Lower lobe of right lung (tissue), 2 donors: ENCODE measurements around the gene OPA3. TPM values are rescaled to one million over a fixed set of nuclear protein-coding genes. Genes with fewer than 3 reads are reported as not detected.
A peak's percentile ranks its signal among the peaks of the same experiment; 100 is the strongest.

Experiments used
- ATAC-seq, 2 donors: fragments of 200-7000 bp; cut with Tn5 transposase; one replicate each; pipeline ENCODE4 v1.9.1; 2020 to 2022; ENCODE audit warnings: mild to moderate bottlenecking in 2 of 2, moderate library complexity in 2 of 2
- DNase-seq: peaks from one replicate; pipeline ENCODE4 v3.0.0-alpha.2; 2020
- H3K27ac ChIP-seq: fragments of 200-600 bp; one replicate; pipeline ENCODE4 v1.8.0; 2022
- H3K27me3 ChIP-seq: fragments of 200-600 bp; one replicate; pipeline ENCODE4 v1.8.0; 2022; ENCODE audit warnings: low read depth
- H3K36me3 ChIP-seq: fragments of 200-600 bp; one replicate; pipeline ENCODE4 v1.8.0; 2022; ENCODE audit warnings: mild to moderate bottlenecking
- H3K4me1 ChIP-seq: fragments of 200-600 bp; one replicate; pipeline ENCODE4 v1.8.0; 2022
- H3K4me3 ChIP-seq: fragments of 200-600 bp; one replicate; pipeline ENCODE4 v1.8.0; 2022; ENCODE audit warnings: mild to moderate bottlenecking
- H3K9me3 ChIP-seq: fragments of 200-600 bp; one replicate; pipeline ENCODE4 v1.8.0; 2022
- CTCF ChIP-seq: fragments of 200-600 bp; IDR thresholded peaks from one replicate; pipeline ENCODE4 v1.8.0; 2022; ENCODE audit warnings: antibody characterized with exemption, mild to moderate bottlenecking
- intact Hi-C: fragments of 100-400 bp; cut with DNase I; formaldehyde crosslinking; loops from one replicate; pipeline ENCODE4 v1.11.0; 2022
- total RNA-seq: library from RNA; stranded (reverse); fragmentation: NEBNext Ultra II Directional; extraction: Animal tissue kit (Norgen Biotek cat#: 25700); gene quantifications from one replicate; pipeline ENCODE4 v1.2.1, GENCODE V29; 2021
- donor health status: DM: no; HTN: yes; CAD: no; lungs with severe emphysema.

The OPA3 gene
- total RNA-seq, 1 donor from 2014 or later: 11.3 TPM

- Histone ChIP-seq H3K36me3 (peaks cover 4% of the 10 kb centered on the region), H3K27ac (no peak overlapping the region), H3K27me3 (peaks cover 18% of the 10 kb centered on the region), H3K4me3 (no peak overlapping the region), H3K4me1 (peaks cover 2% of the 10 kb centered on the region), H3K9me3 (no peaks in the 10 kb centered on the region)
- no peak for DNase-seq
- intact Hi-C loops: no loop called here
- no peak for TF ChIP-seq CTCF
- peak in 1 of 2 donors; percentile 10 for ATAC-seq
Measured at GRCh38 chr19:45590300-45591003, 5.8 kb upstream of the OPA3 start.

- Histone ChIP-seq H3K9me3 (no peaks in the 10 kb centered on the region), H3K27ac (no peak overlapping the region), H3K4me1 (peaks cover 6% of the 10 kb centered on the region), H3K36me3 (peaks cover 4% of the 10 kb centered on the region), H3K27me3 (peaks cover 18% of the 10 kb centered on the region), H3K4me3 (no peak overlapping the region)
- no peak for ATAC-seq
- no peak for DNase-seq
- no peak for TF ChIP-seq CTCF
- intact Hi-C loops: no loop called here
Measured at GRCh38 chr19:45589768-45590167, 5.2 kb upstream of the OPA3 start.

- no peak overlapping the region for H3K27ac ChIP-seq
Measured at GRCh38 chr19:45587873-45588272, 3.3 kb upstream of the OPA3 start.

GRCh38 chr19:45585158-45585577, 566 bp upstream of the OPA3 start:
- intact Hi-C loops: no loop called here
- no peak for TF ChIP-seq CTCF
- ATAC-seq: no peak
- no peak for DNase-seq
- Histone ChIP-seq H3K27ac (peak overlapping the region; percentile 93), H3K4me3 (peak overlapping the region; percentile 77), H3K27me3 (no peaks in the 10 kb centered on the region), H3K9me3 (no peaks in the 10 kb centered on the region), H3K36me3 (no peaks in the 10 kb centered on the region), H3K4me1 (peaks cover 16% of the 10 kb centered on the region)

More at GRCh38 chr19:45587873-45588272, 3.3 kb upstream of the OPA3 start:
- DNase-seq (no peak), ATAC-seq (no peak)
- H3K36me3 ChIP-seq: peaks cover 4% of the 10 kb centered on the region
- peaks cover 16% of the 10 kb centered on the region for H3K4me1 ChIP-seq
- no peak overlapping the region for H3K4me3 ChIP-seq
- intact Hi-C loops: no loop called here
- H3K9me3 ChIP-seq: no peaks in the 10 kb centered on the region
- no peak for TF ChIP-seq CTCF
- H3K27me3 ChIP-seq: peaks cover 18% of the 10 kb centered on the region

GRCh38 chr19:45581576-45581975, 3.0 kb downstream of the OPA3 start:
- DNase-seq: no peak
- Histone ChIP-seq H3K36me3 (no peaks in the 10 kb centered on the region), H3K27ac (no peak overlapping the region), H3K9me3 (no peaks in the 10 kb centered on the region), H3K27me3 (no peaks in the 10 kb centered on the region), H3K4me3 (no peak overlapping the region), H3K4me1 (peaks cover 34% of the 10 kb centered on the region)
- intact Hi-C loops: no loop called here
- TF ChIP-seq CTCF: no peak
- no peak for ATAC-seq
